ENCODE measurements around the gene LRPAP1. TPM values are rescaled to one million over a fixed set of nuclear protein-coding genes. Genes with fewer than 3 reads are reported as not detected.
"Not testable (repeated sequence)": the region's sequence is repeated elsewhere in the genome, so short reads cannot be mapped to it uniquely, and the experiment has no call there.

Gene LRPAP1
- total RNA-seq (100 to 1,000 TPM in 6 of 7 donors, 10 to 100 TPM in 1; 87.8 to 165 (median 135) TPM), polyA plus RNA-seq (100 to 1,000 TPM in 1 of 2 donors, 10 to 100 TPM in 1; 74.3 to 179 TPM)
- long read RNA-seq, donor 1, full-length matches to known transcripts, result 2,023 of 2,134 reads
- long read RNA-seq, donor 1, partial matches to known transcripts, result 57 of 2,134 reads
- long read RNA-seq, donor 1, other reads (novel, unspliced or antisense), result 54 of 2,134 reads
- long read RNA-seq, donor 2, full-length matches to known transcripts, result 111 of 116 reads
- long read RNA-seq, donor 2, partial matches to known transcripts, result 5 of 116 reads
- long read RNA-seq, donor 2, other reads (novel, unspliced or antisense), result 0 of 116 reads
- long read RNA-seq, donor 3, full-length matches to known transcripts, result 314 of 341 reads
- long read RNA-seq, donor 3, partial matches to known transcripts, result 16 of 341 reads
- long read RNA-seq, donor 3, other reads (novel, unspliced or antisense), result 11 of 341 reads

DNA sequence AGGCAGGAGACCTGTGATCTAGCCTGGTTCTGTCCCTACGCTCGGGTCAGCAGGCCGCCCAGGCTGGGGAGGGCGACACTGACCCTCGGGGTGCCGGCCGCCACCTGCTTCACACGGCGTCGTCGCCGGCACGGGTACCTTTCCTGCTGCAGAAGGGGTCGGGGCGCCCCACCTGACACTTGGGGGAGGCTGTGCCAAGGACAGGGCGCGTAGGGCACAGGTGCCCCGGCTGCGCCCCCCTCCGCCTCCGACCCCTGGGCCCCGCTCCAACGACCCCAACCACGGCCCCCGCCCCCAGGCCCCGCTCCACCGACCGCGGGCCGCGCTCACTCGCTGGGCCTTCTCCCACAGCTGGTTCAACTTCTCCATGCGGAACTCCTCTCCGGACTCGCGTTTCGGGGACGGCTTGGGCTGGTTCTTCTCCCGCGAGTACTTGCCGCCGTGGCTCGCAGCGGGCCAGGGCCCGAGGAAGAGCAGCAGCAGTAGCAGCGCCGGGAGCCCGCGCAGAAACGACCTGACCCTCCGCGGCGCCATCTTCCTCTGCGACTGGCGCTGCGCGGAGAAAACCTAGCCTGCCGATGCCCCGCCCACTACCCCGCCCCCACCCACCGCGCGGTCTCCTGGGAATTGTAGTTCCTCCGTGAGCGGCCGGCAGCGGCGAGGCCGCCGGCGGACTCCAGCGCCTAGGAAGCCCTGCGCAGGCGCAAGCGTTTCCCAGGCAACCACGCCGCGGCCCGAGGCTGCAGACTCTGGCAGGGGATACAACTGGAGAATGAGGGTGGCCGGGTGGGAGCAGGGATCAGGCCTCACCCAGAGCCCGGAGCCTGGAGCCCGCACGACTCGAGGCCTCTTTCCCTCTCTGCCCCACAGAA, at the start of gene LRPAP1:
TSS of gene LRPAP1 (minus strand) at position 544 of the 872 bp plus-strand sequence. CDS start at position 534, 10 bp downstream.
- TF ChIP-seq POLR2A (IDR thresholded peaks at IDR 0.05) (peak; percentile 80), EP300 (IDR thresholded peaks at IDR 0.05) (no peak)
- Histone ChIP-seq H3K36me3 (no peaks in the 10 kb centered on the region), H3K27me3 (no peaks in the 10 kb centered on the region), H3K9me3 (no peaks in the 10 kb centered on the region), H3K4me3 (peak within 1 kb of the TSS; percentile 87), H3K4me1 (ENCODE audit: insufficient read depth) (peaks cover 13% of the 10 kb centered on the region), H3K27ac (peak within 1 kb of the TSS; percentile 31 to 46)
- intact Hi-C loops (cut with DNase I), result no loop called here
- DNase-seq, result peak; percentile 91 to 96 (median 96)
- WGBS, 3 donors, result 0% methylated on average over 43 to 84 of the region's 84 CpGs

- DNase-seq; intact Hi-C loops (cut with DNase I): not testable (repeated sequence)
- WGBS, 3 donors, result 89 to 91% (median 90%) methylated on average over 13 to 15 of the region's 15 CpGs
Measured at GRCh38 chr4:3581334-3582090, 49.3 kb upstream of the LRPAP1 start.

GRCh38 chr4:3580859-3581258, 48.6 kb upstream of the LRPAP1 start:
- H3K27me3 ChIP-seq; H3K4me1 ChIP-seq (ENCODE audit: insufficient read depth); intact Hi-C loops (cut with DNase I); H3K9me3 ChIP-seq; H3K36me3 ChIP-seq; DNase-seq; H3K4me3 ChIP-seq; H3K27ac ChIP-seq: not testable (repeated sequence)
- 78 to 83% (median 83%) methylated on average over 9 of the region's 9 CpGs for WGBS, 3 donors

More at GRCh38 chr4:3581334-3582090, 49.3 kb upstream of the LRPAP1 start:
- not testable (repeated sequence) for H3K4me3 ChIP-seq; H3K4me1 ChIP-seq (ENCODE audit: insufficient read depth); H3K27ac ChIP-seq; H3K36me3 ChIP-seq; H3K9me3 ChIP-seq; H3K27me3 ChIP-seq

GRCh38 chr4:3578527-3579144, 46.4 kb upstream of the LRPAP1 start:
- 63 to 90% (median 81%) methylated on average over 3 to 4 of the region's 4 CpGs for WGBS, 3 donors
- intact Hi-C loops (cut with DNase I), result not testable (repeated sequence)

DNA sequence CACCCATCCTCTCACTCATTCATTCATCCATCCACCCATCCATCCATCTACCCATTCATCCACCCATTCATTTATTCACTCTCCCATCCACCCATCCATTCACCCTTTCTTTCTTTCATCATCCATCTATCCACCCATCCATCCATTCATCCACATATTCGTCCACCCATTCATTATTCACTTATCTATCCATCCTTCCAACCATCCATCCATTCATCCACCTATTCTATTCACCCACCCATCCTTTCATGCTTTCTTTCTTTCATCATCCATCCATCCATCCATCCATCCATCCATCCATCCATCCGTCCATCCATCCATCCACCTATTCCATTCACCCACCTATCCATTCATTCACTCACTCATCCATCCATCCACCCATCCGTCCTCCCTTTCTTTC, 45.8 kb upstream of the LRPAP1 start:
- intact Hi-C loops (cut with DNase I); DNase-seq; H3K36me3 ChIP-seq; H3K27me3 ChIP-seq; H3K4me3 ChIP-seq; H3K9me3 ChIP-seq; H3K27ac ChIP-seq; H3K4me1 ChIP-seq (ENCODE audit: insufficient read depth): not testable (repeated sequence)
- WGBS, 3 donors, result 84 to 93% (median 85%) methylated on average over 3 of the region's 3 CpGs

More at GRCh38 chr4:3578527-3579144, 46.4 kb upstream of the LRPAP1 start:
- not testable (repeated sequence) for H3K27me3 ChIP-seq; H3K27ac ChIP-seq; H3K36me3 ChIP-seq; H3K4me1 ChIP-seq (ENCODE audit: insufficient read depth); H3K4me3 ChIP-seq; DNase-seq; H3K9me3 ChIP-seq

DNA sequence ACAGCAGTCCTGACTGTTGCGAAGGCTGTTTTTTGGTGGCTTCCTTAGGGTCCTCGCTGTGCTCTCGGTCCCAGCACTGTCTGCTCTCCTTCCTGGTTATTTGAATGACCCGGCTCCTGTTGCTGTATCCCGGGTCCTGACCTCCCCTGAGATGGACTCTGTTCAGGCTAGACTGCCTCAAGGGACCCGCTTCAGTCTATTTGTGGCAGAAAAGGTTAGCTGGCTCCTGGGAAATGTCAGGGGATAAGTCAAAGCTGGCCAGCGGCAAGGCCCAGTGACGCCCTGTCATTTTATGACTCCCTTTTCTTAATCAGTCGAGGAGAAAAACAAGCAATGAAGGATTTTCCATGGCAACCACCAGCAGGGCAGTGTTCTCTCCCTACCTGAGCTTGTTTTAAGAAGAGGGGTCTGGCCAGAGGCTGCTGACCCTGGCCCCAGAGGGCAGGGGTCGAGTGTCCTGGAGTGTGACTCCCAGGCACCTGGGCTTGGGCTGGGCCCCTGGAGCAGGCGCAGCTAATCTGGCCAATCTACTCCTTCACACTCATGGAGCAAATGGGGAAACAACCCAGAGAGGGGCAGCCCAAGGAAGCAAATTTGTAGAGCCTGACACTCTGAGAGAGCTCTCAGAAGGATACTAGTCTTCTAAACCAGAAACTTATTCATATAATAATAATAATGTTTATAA, 45.1 kb upstream of the LRPAP1 start:
- H3K4me3 ChIP-seq; H3K4me1 ChIP-seq (ENCODE audit: insufficient read depth); H3K9me3 ChIP-seq; intact Hi-C loops (cut with DNase I); H3K27ac ChIP-seq; H3K36me3 ChIP-seq; H3K27me3 ChIP-seq; DNase-seq: not testable (repeated sequence)
- 54 to 65% (median 56%) methylated on average over 11 of the region's 11 CpGs for WGBS, 3 donors

- H3K4me3 ChIP-seq; H3K4me1 ChIP-seq (ENCODE audit: insufficient read depth); H3K36me3 ChIP-seq; DNase-seq; H3K9me3 ChIP-seq; intact Hi-C loops (cut with DNase I); H3K27ac ChIP-seq; H3K27me3 ChIP-seq: not testable (repeated sequence)
- WGBS, 3 donors, result 58 to 65% (median 59%) methylated on average over 10 to 21 of the region's 21 CpGs
Measured at GRCh38 chr4:3576533-3577207, 44.4 kb upstream of the LRPAP1 start.

DNA sequence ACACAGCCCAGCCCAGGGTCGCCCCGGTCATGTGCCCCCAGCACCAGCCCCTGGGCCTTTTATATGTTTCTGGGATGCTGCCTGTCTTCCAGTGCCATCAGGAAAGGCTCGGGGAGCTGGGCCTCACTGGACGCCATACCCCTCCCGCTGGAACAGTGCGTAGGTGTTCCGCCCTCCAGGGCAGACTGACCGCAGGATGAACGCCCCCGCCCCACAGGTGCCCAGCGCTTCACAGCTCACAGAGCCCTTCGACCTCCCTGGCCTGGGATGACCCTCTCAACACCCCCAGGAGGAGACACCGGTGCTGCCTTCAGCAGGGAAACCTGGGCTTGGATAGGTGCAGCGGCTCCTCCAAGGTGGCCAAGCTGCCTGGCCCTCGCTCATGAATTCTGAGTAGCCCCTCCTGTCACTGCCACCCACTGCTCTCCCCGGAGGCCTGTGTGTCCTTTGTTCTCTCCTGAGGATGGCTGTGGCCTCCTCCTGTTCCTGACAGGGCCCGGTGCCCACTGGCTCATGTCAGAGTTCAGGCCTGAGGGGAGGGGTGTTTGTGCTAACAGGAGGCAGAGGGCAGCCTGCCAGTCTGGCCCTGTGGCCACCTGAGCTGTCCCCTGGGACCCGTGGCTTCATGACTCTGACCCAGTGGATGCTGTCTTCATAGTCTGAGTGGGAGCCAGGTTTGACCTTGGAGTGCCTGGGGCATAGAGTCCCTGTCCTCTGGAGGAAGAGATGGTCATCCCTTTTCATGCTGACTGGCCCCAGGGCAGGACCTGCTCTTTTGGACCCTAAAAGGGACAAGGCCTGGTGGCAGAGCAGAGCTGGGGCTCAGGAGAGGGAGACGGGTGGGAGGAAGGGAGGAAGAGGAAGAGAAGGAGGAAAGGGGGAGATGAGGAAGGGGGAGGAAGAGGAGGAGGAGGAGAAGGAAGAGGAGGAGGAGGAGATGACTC, 43.5 kb upstream of the LRPAP1 start:
- H3K9me3 ChIP-seq; DNase-seq; H3K4me1 ChIP-seq (ENCODE audit: insufficient read depth); H3K36me3 ChIP-seq; H3K27ac ChIP-seq; intact Hi-C loops (cut with DNase I); H3K27me3 ChIP-seq; H3K4me3 ChIP-seq: not testable (repeated sequence)
- 68 to 76% (median 72%) methylated on average over 14 to 19 of the region's 19 CpGs for WGBS, 3 donors

GRCh38 chr4:3574865-3575264, 42.6 kb upstream of the LRPAP1 start:
- intact Hi-C loops (cut with DNase I), result loop anchor here in 1 of 4 donors (5.0 kb wide), 1 partner anchor 297 kb away; no protein-coding TSS in a partner anchor
- not testable (repeated sequence) for H3K4me1 ChIP-seq (ENCODE audit: insufficient read depth); H3K27me3 ChIP-seq; H3K4me3 ChIP-seq; DNase-seq; H3K9me3 ChIP-seq; H3K27ac ChIP-seq; H3K36me3 ChIP-seq
- 67 to 77% (median 67%) methylated on average over 9 of the region's 9 CpGs for WGBS, 3 donors

All from ovary (tissue), 10 donors.